Mesendoderm (in vitro differentiated cells): Measurements from ENCODE around the gene PHAF1. TPM values are rescaled to one million over a fixed set of nuclear protein-coding genes. Genes with fewer than 3 reads are reported as not detected.
A peak's percentile ranks its signal among the peaks of the same experiment; 100 is the strongest.

Source experiments
- DNase-seq: peaks from one replicate; pipeline ENCODE4 v3.0.0; 2013
- H2AK5ac ChIP-seq: 2 replicates; pipeline ENCODE4 v1.6.1; 2013; ENCODE audit warnings: low read length, inconsistent platforms
- H2BK120ac ChIP-seq: 2 replicates; pipeline ENCODE4 v1.6.1; 2013; ENCODE audit warnings: low read depth, mild to moderate bottlenecking, low read length, moderate library complexity, mixed read lengths
- H2BK15ac ChIP-seq: replicated peaks from 2 replicates; pipeline ENCODE4 v1.6.1; 2013; ENCODE audit warnings: low read depth, mild to moderate bottlenecking, moderate library complexity
- H2BK5ac ChIP-seq: 2 replicates; pipeline ENCODE4 v1.6.1; 2013; ENCODE audit warnings: low read length, inconsistent platforms
- H3K18ac ChIP-seq: 2 replicates; pipeline ENCODE4 v1.6.1; 2013; ENCODE audit warnings: mild to moderate bottlenecking, low read length, mixed read lengths
- H3K23ac ChIP-seq: one replicate; pipeline ENCODE4 v1.6.1; 2013; ENCODE audit warnings: low read length
- H3K27ac ChIP-seq: 2 replicates; pipeline ENCODE4 v1.5.1; 2013; ENCODE audit warnings: low read depth, mild to moderate bottlenecking, inconsistent platforms, low read length, moderate library complexity
- H3K27me3 ChIP-seq: 2 replicates; pipeline ENCODE4 v1.6.1; 2013; ENCODE audit warnings: low read length, control low read depth, mild to moderate bottlenecking, inconsistent platforms; ENCODE audit not compliant: insufficient read depth, poor library complexity
- H3K36me3 ChIP-seq: 2 replicates; pipeline ENCODE4 v1.6.1; 2013; ENCODE audit warnings: low read length, inconsistent platforms; ENCODE audit not compliant: control insufficient read depth, insufficient read depth
- H3K4ac ChIP-seq: one replicate; pipeline ENCODE4 v1.6.1; 2013; ENCODE audit warnings: low read depth, mild to moderate bottlenecking, low read length, moderate library complexity
- H3K4me1 ChIP-seq: 2 replicates; pipeline ENCODE4 v1.6.1; 2013; ENCODE audit warnings: low read depth, low read length, inconsistent platforms; ENCODE audit not compliant: control insufficient read depth
- H3K4me2 ChIP-seq: 2 replicates; pipeline ENCODE4 v1.6.1; 2013; ENCODE audit warnings: low read length
- H3K4me3 ChIP-seq: 2 replicates; pipeline ENCODE4 v1.5.1; 2013; ENCODE audit warnings: mild to moderate bottlenecking, low read length
- H3K56ac ChIP-seq: one replicate; pipeline ENCODE4 v1.6.1; 2013; ENCODE audit warnings: low read length
- H3K79me1 ChIP-seq: 2 replicates; pipeline ENCODE4 v1.6.1; 2013; ENCODE audit warnings: low read length, inconsistent platforms
- H3K79me2 ChIP-seq: 2 replicates; pipeline ENCODE4 v1.6.1; 2013; ENCODE audit warnings: mild to moderate bottlenecking, low read length; ENCODE audit not compliant: control insufficient read depth, insufficient read depth
- H3K9ac ChIP-seq: 2 replicates; pipeline ENCODE4 v1.6.1; 2013; ENCODE audit warnings: low read length, inconsistent platforms
- H4K5ac ChIP-seq: one replicate; pipeline ENCODE4 v1.6.1; 2013; ENCODE audit warnings: low read length
- H4K8ac ChIP-seq: one replicate; pipeline ENCODE4 v1.6.1; 2013; ENCODE audit warnings: low read depth, mild to moderate bottlenecking, control low read depth, low read length, moderate library complexity
- WGBS: extraction: QIAGEN DNeasy Blood & Tissue Kit; methylation state at CpG from one replicate; pipeline ENCODE4 v1.1.7; 2013; ENCODE audit warnings: low lambda C conversion rate, missing lambda C conversion rate; ENCODE audit not compliant: insufficient coverage; ENCODE audit errors: extremely low coverage; 5-methylcytosine and 5-hydroxymethylcytosine counted together
- polyA plus RNA-seq, 2 experiments: library from polyadenylated mRNA; stranded (reverse); fragments of 200-250 nt; gene quantifications; one replicate each; pipeline ENCODE4 v1.2.3, GENCODE V29; 2013

PHAF1 gene
- polyA plus RNA-seq (2013, experiment 1 of 2) = 16.3 TPM
- polyA plus RNA-seq (2013, experiment 2 of 2) = 16.0 TPM

- peak within 1 kb of the TSS; percentile 100 for H3K9ac ChIP-seq
- no peak within 1 kb of the TSS for H2BK120ac ChIP-seq
- H3K56ac ChIP-seq = peak within 1 kb of the TSS; percentile 100
- no peak within 1 kb of the TSS for H2BK15ac ChIP-seq
- no peak within 1 kb of the TSS for H3K23ac ChIP-seq
- no CpG with 5 or more reads among the region's 63 CpGs for WGBS
- H2AK5ac ChIP-seq = no peak within 1 kb of the TSS
- H3K27ac ChIP-seq = peak within 1 kb of the TSS; percentile 8
- H2BK5ac ChIP-seq = peak within 1 kb of the TSS; percentile 98
- H3K4me1 ChIP-seq = no peaks in the 10 kb centered on the region
- peak within 1 kb of the TSS; percentile 100 for H3K4me2 ChIP-seq
- H4K5ac ChIP-seq = no peak within 1 kb of the TSS
- DNase-seq = peak; percentile 95
- H3K18ac ChIP-seq = no peak within 1 kb of the TSS
- H3K4ac ChIP-seq = no peak within 1 kb of the TSS
- peaks cover 19% of the 10 kb centered on the region for H3K79me1 ChIP-seq
- peaks cover 24% of the 10 kb centered on the region for H3K79me2 ChIP-seq
- no peaks in the 10 kb centered on the region for H3K27me3 ChIP-seq
- H3K4me3 ChIP-seq = peak within 1 kb of the TSS; percentile 73
- H4K8ac ChIP-seq = no peak within 1 kb of the TSS
- no peaks in the 10 kb centered on the region for H3K36me3 ChIP-seq
Observed at GRCh38 chr16:67109407-67110135, at the start of gene PHAF1. PHAF1 (plus strand) TSS chr16:67109941; CDS start chr16:67110176, 235 bp downstream.

GRCh38 chr16:67063008-67063407 is 46.7 kb upstream of the PHAF1 start:
- no peaks in the 10 kb centered on the region for H3K79me1 ChIP-seq
- no peak overlapping the region for H2BK15ac ChIP-seq
- H3K79me2 ChIP-seq = no peaks in the 10 kb centered on the region
- H3K23ac ChIP-seq = no peak overlapping the region
- no peak overlapping the region for H3K27ac ChIP-seq
- H3K27me3 ChIP-seq = no peaks in the 10 kb centered on the region
- no peak overlapping the region for H3K18ac ChIP-seq
- H3K4me1 ChIP-seq = no peaks in the 10 kb centered on the region
- H3K4me2 ChIP-seq = no peak overlapping the region
- H3K4me3 ChIP-seq = no peak overlapping the region
- no peak overlapping the region for H3K56ac ChIP-seq
- no peak for DNase-seq
- H2AK5ac ChIP-seq = no peak overlapping the region
- H2BK120ac ChIP-seq = no peak overlapping the region
- no peak overlapping the region for H3K9ac ChIP-seq
- peaks cover 4% of the 10 kb centered on the region for H3K36me3 ChIP-seq
- H4K8ac ChIP-seq = no peak overlapping the region
- H2BK5ac ChIP-seq = no peak overlapping the region
- 100% methylated on average over 1 of the region's 2 CpGs for WGBS
- H3K4ac ChIP-seq = no peak overlapping the region
- no peak overlapping the region for H4K5ac ChIP-seq

- H3K36me3 ChIP-seq = peaks cover 4% of the 10 kb centered on the region
- H3K4me1 ChIP-seq = no peaks in the 10 kb centered on the region
- H2BK5ac ChIP-seq = no peak overlapping the region
- H3K4me2 ChIP-seq = no peak overlapping the region
- no CpG with 5 or more reads among the region's 2 CpGs for WGBS
- no peak overlapping the region for H4K8ac ChIP-seq
- no peak overlapping the region for H2AK5ac ChIP-seq
- no peak overlapping the region for H3K4me3 ChIP-seq
- H3K27me3 ChIP-seq = no peaks in the 10 kb centered on the region
- H2BK15ac ChIP-seq = no peak overlapping the region
- no peaks in the 10 kb centered on the region for H3K79me2 ChIP-seq
- no peak overlapping the region for H3K4ac ChIP-seq
- H3K18ac ChIP-seq = no peak overlapping the region
- H2BK120ac ChIP-seq = no peak overlapping the region
- no peak for DNase-seq
- no peak overlapping the region for H4K5ac ChIP-seq
- no peak overlapping the region for H3K23ac ChIP-seq
- H3K27ac ChIP-seq = no peak overlapping the region
- no peak overlapping the region for H3K56ac ChIP-seq
- no peaks in the 10 kb centered on the region for H3K79me1 ChIP-seq
- H3K9ac ChIP-seq = no peak overlapping the region
Observed at GRCh38 chr16:67068212-67068753, 41.5 kb upstream of the PHAF1 start.

- whole genome bisulfite sequencing = no CpG with 5 or more reads among the region's 4 CpGs
- H3K36me3 ChIP-seq = peaks cover 4% of the 10 kb centered on the region
Observed at GRCh38 chr16:67071476-67072048, 38.2 kb upstream of the PHAF1 start.

GRCh38 chr16:67075331-67075730 is 34.4 kb upstream of the PHAF1 start:
- Histone ChIP-seq H3K79me1 (peaks cover 2% of the 10 kb centered on the region), H4K5ac (no peak overlapping the region), H3K27me3 (no peaks in the 10 kb centered on the region), H3K4me3 (no peak overlapping the region), H2BK120ac (no peak overlapping the region), H3K23ac (no peak overlapping the region), H3K27ac (no peak overlapping the region), H3K9ac (no peak overlapping the region), H3K79me2 (no peaks in the 10 kb centered on the region), H2BK15ac (no peak overlapping the region), H4K8ac (no peak overlapping the region), H2AK5ac (no peak overlapping the region), H3K4me2 (no peak overlapping the region), H3K56ac (no peak overlapping the region), H3K36me3 (no peaks in the 10 kb centered on the region), H2BK5ac (no peak overlapping the region), H3K4ac (no peak overlapping the region), H3K18ac (no peak overlapping the region), H3K4me1 (no peaks in the 10 kb centered on the region)
- DNase-seq = no peak
- WGBS = no CpG with 5 or more reads among the region's 2 CpGs

More at GRCh38 chr16:67071476-67072048, 38.2 kb upstream of the PHAF1 start:
- Histone ChIP-seq H2BK15ac (no peak overlapping the region), H2BK120ac (no peak overlapping the region), H3K23ac (no peak overlapping the region), H4K5ac (no peak overlapping the region), H3K56ac (no peak overlapping the region), H3K4me1 (no peaks in the 10 kb centered on the region), H3K18ac (no peak overlapping the region), H2BK5ac (no peak overlapping the region), H2AK5ac (no peak overlapping the region), H3K9ac (no peak overlapping the region), H3K4me2 (no peak overlapping the region), H3K4ac (no peak overlapping the region), H3K27me3 (no peaks in the 10 kb centered on the region), H3K79me2 (no peaks in the 10 kb centered on the region), H3K4me3 (no peak overlapping the region), H3K79me1 (no peaks in the 10 kb centered on the region), H3K27ac (no peak overlapping the region), H4K8ac (no peak overlapping the region)
- DNase-seq = no peak
